VCaP (cell line): ENCODE results near the gene CFAP299.
"Not testable (repeated sequence)": the region's sequence is repeated elsewhere in the genome, so short reads cannot be mapped to it uniquely, and the experiment has no call there.

Experiments used
- H3K27ac ChIP-seq: fragments of 450-650 bp; 2 replicates; pipeline ENCODE4 v1.5.1; 2017
- CTCF ChIP-seq: fragments of 450-650 bp; conservative IDR thresholded peaks from 2 replicates; pipeline ENCODE4 v1.5.1; 2017; ENCODE audit warnings: mild to moderate bottlenecking, moderate library complexity

Gene CFAP299

GRCh38 chr4:80333121-80333520 lies 2.4 kb upstream of the CFAP299 start:
- no peak overlapping the region for H3K27ac ChIP-seq

GRCh38 chr4:80334568-80334967 lies 962 bp upstream of the CFAP299 start:
- no peak overlapping the region for H3K27ac ChIP-seq
- TF ChIP-seq CTCF, result no peak

More at GRCh38 chr4:80333121-80333520, 2.4 kb upstream of the CFAP299 start:
- TF ChIP-seq CTCF, result no peak

GRCh38 chr4:80335226-80335553 lies 340 bp upstream of the CFAP299 start:
- TF ChIP-seq CTCF, result no peak
- H3K27ac ChIP-seq, result no peak overlapping the region

- H3K27ac ChIP-seq, result no peak overlapping the region
- TF ChIP-seq CTCF, result peak; percentile 49
These were observed 1.1 kb downstream of the CFAP299 start for GRCh38 chr4:80336582-80336981.

- H3K27ac ChIP-seq, result no peak overlapping the region
- TF ChIP-seq CTCF, result no peak
These were observed 4.5 kb downstream of the CFAP299 start for GRCh38 chr4:80340036-80340435.

- H3K27ac ChIP-seq, result not testable (repeated sequence)
These were observed 7.2 kb downstream of the CFAP299 start for GRCh38 chr4:80342684-80343083.

- no peak for TF ChIP-seq CTCF
These were observed 8.4 kb downstream of the CFAP299 start for GRCh38 chr4:80343887-80344286.

GRCh38 chr4:80360084-80360483 lies 24.6 kb downstream of the CFAP299 start:
- no peak for TF ChIP-seq CTCF
- no peak overlapping the region for H3K27ac ChIP-seq

More at GRCh38 chr4:80343887-80344286, 8.4 kb downstream of the CFAP299 start:
- no peak overlapping the region for H3K27ac ChIP-seq
